Mammary epithelial cell (primary cell): Measurements from ENCODE around the gene LIX1L.

Experiments used
- CTCF ChIP-seq, 2 donors: IDR thresholded peaks in 1 of 2; conservative IDR thresholded peaks in 1 of 2; 2 replicates each; pipeline ENCODE4 v1.5.1; 2011 to 2012; ENCODE audit warnings: inconsistent platforms in 2 of 2, low read length in 2 of 2, mild to moderate bottlenecking in 2 of 2, control low read depth in 1 of 2, low read depth in 1 of 2; ENCODE audit not compliant: insufficient read depth in 1 of 2; ENCODE audit errors: extremely low read depth in 1 of 2
- EZH2 ChIP-seq: IDR thresholded peaks from 2 replicates; pipeline ENCODE4 v1.6.1; 2012; ENCODE audit warnings: low read length, inconsistent platforms, borderline replicate concordance

- no peak for TF ChIP-seq CTCF (conservative IDR thresholded peaks at IDR 0.05 in 1 of 2, IDR thresholded peaks at IDR 0.05 in 1 of 2; ENCODE audit: extremely low read depth in 1 of 2, insufficient read depth in 1 of 2, low read depth in 1 of 2, low read length in 2 of 2)
- no peak for TF ChIP-seq EZH2
These were observed 62.3 kb downstream of the LIX1L start for GRCh38 chr1:145895471-145895870.
